ENCODE data around the gene OS9.

Gene OS9

DNA sequence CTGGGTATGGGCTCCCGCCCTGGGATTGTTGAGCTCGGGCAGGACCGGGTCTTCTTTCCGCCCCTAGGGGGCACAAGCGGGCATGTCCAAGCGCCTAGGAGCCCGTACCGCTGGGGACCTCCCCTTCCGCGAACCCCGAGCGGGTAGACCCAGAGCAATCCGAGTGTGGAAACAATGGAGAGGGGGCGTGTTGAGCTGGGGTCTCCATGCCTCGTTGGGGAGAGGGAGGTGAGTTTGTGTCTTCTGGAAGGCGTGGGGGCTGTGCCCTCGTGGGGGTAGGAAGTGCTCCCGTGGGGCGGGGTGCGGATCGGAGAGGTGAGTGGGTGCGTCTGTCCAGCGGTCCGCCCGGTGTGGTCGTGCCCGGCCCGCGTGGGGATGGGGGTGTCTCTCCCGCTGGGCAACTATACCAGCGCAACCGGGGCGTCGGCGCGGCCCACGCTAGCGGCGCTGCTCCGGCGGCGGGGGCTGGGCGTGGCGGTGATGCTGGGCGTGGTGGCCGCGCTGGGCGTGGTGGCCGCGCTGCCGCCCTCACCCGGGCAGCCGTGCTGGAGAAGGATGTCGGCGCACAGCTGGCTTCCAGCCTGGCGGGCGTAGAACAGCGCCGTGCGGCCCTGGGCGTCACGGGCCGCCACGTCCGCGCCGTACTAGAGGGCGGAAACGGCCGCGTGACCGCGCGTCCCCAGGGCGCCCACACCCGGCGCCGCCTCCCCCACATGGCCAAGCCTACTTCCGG, 32.4 kb downstream of the OS9 start (continued):
- TF ChIP-seq ZNF776 (tag by site-specific recombination; IDR thresholded peaks at IDR 0.05; ENCODE audit: borderline replicate concordance), result no peak
- TF ChIP-seq TRIM28 (IDR thresholded peaks at IDR 0.05; ENCODE audit: borderline replicate concordance, low read length), result no peak
- TF ChIP-seq, protein P1, sequence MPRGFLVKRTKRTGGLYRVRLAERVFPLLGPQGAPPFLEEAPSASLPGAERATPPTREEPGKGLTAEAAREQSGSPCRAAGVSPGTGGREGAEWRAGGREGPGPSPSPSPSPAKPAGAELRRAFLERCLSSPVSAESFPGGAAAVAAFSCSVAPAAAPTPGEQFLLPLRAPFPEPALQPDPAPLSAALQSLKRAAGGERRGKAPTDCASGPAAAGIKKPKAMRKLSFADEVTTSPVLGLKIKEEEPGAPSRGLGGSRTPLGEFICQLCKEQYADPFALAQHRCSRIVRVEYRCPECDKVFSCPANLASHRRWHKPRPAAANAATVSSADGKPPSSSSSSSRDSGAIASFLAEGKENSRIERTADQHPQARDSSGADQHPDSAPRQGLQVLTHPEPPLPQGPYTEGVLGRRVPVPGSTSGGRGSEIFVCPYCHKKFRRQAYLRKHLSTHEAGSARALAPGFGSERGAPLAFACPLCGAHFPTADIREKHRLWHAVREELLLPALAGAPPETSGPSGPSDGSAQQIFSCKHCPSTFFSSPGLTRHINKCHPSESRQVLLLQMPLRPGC (tag by site-specific recombination; IDR thresholded peaks at IDR 0.05), result 0 out of 2 replicates have a peak, but pooled peaks have one; percentile 61
- no peak for TF ChIP-seq PRDM1 (tag by site-specific recombination; IDR thresholded peaks at IDR 0.05)
- TF ChIP-seq, protein P2, sequence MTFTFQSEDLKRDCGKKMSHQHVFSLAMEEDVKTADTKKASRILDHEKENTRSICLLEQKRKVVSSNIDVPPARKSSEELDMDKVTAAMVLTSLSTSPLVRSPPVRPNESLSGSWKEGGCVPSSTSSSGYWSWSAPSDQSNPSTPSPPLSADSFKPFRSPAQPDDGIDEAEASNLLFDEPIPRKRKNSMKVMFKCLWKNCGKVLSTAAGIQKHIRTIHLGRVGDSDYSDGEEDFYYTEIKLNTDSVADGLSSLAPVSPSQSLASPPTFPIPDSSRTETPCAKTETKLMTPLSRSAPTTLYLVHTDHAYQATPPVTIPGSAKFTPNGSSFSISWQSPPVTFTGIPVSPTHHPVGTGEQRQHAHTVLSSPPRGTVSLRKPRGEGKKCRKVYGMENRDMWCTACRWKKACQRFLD (tag by site-specific recombination; IDR thresholded peaks at IDR 0.05), result no peak
- TF ChIP-seq ZNF654 (tag by site-specific recombination; IDR thresholded peaks at IDR 0.05; ENCODE audit: low read depth), result peak; percentile 38
- TF ChIP-seq ZNF391 (tag by site-specific recombination; IDR thresholded peaks at IDR 0.05; ENCODE audit: borderline replicate concordance, low read depth), result peak; percentile 82; the same call in 1 of the 2 replicates
- TF ChIP-seq MEIS1 (CRISPR knock-in tag; IDR thresholded peaks at IDR 0.05; ENCODE audit: borderline replicate concordance), result no peak
- no peak for TF ChIP-seq ZFP41 (tag by site-specific recombination; IDR thresholded peaks at IDR 0.05; ENCODE audit: borderline replicate concordance)
- TF ChIP-seq ZSCAN30 (tag by site-specific recombination; IDR thresholded peaks at IDR 0.05), result peak; percentile 52; the same call in 1 of the 2 replicates
- no peak for TF ChIP-seq ZNF16 (tag by site-specific recombination; IDR thresholded peaks at IDR 0.05; ENCODE audit: low read depth)
- TF ChIP-seq ZNF37A (tag by site-specific recombination; IDR thresholded peaks at IDR 0.05), result no peak
- TF ChIP-seq ZNF211 (tag by site-specific recombination; IDR thresholded peaks at IDR 0.05; ENCODE audit: low read depth), result no peak
- no peak for TF ChIP-seq ZFP3 (tag by site-specific recombination; IDR thresholded peaks at IDR 0.05; ENCODE audit: low read depth)
- no peak for TF ChIP-seq ZNF214 (tag by site-specific recombination; IDR thresholded peaks at IDR 0.05; ENCODE audit: borderline replicate concordance)
- TF ChIP-seq ZNF426 (tag by site-specific recombination; IDR thresholded peaks at IDR 0.05), result no peak
- TF ChIP-seq KLF1 (tag by site-specific recombination; IDR thresholded peaks at IDR 0.05), result peak; percentile 95
- no peak for TF ChIP-seq ZNF830 (tag by site-specific recombination; IDR thresholded peaks at IDR 0.05; ENCODE audit: low read depth)
- peak; percentile 94 for TF ChIP-seq ZNF2 (tag by site-specific recombination; IDR thresholded peaks at IDR 0.05)
- TF ChIP-seq SP7 (tag by site-specific recombination; IDR thresholded peaks at IDR 0.05), result peak; percentile 88
- TF ChIP-seq, protein P3, sequence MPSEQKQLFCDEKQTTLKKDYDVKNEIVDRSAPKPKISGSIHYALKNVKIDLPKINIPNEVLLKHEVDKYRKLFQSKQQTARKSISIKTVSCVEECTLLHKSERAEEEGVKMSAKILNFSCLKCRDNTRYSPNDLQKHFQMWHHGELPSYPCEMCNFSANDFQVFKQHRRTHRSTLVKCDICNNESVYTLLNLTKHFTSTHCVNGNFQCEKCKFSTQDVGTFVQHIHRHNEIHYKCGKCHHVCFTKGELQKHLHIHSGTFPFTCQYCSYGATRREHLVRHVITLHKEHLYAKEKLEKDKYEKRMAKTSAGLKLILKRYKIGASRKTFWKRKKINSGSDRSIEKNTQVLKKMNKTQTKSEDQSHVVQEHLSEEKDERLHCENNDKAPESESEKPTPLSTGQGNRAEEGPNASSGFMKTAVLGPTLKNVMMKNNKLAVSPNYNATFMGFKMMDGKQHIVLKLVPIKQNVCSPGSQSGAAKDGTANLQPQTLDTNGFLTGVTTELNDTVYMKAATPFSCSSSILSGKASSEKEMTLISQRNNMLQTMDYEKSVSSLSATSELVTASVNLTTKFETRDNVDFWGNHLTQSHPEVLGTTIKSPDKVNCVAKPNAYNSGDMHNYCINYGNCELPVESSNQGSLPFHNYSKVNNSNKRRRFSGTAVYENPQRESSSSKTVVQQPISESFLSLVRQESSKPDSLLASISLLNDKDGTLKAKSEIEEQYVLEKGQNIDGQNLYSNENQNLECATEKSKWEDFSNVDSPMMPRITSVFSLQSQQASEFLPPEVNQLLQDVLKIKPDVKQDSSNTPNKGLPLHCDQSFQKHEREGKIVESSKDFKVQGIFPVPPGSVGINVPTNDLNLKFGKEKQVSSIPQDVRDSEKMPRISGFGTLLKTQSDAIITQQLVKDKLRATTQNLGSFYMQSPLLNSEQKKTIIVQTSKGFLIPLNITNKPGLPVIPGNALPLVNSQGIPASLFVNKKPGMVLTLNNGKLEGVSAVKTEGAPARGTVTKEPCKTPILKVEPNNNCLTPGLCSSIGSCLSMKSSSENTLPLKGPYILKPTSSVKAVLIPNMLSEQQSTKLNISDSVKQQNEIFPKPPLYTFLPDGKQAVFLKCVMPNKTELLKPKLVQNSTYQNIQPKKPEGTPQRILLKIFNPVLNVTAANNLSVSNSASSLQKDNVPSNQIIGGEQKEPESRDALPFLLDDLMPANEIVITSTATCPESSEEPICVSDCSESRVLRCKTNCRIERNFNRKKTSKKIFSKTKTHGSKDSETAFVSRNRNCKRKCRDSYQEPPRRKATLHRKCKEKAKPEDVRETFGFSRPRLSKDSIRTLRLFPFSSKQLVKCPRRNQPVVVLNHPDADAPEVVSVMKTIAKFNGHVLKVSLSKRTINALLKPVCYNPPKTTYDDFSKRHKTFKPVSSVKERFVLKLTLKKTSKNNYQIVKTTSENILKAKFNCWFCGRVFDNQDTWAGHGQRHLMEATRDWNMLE (tag by site-specific recombination; conservative IDR thresholded peaks at IDR 0.05; ENCODE audit: low read depth), result no peak
- TF ChIP-seq, protein P4, sequence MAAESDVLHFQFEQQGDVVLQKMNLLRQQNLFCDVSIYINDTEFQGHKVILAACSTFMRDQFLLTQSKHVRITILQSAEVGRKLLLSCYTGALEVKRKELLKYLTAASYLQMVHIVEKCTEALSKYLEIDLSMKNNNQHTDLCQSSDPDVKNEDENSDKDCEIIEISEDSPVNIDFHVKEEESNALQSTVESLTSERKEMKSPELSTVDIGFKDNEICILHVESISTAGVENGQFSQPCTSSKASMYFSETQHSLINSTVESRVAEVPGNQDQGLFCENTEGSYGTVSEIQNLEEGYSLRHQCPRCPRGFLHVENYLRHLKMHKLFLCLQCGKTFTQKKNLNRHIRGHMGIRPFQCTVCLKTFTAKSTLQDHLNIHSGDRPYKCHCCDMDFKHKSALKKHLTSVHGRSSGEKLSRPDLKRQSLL (tag by site-specific recombination; IDR thresholded peaks at IDR 0.05), result peak; percentile 72
- TF ChIP-seq ZNF10 (tag by site-specific recombination; IDR thresholded peaks at IDR 0.05), result no peak
- TF ChIP-seq HOXD13 (CRISPR knock-in tag; IDR thresholded peaks at IDR 0.05; ENCODE audit: borderline replicate concordance), result peak; percentile 26; the same call in 1 of the 2 replicates
- no peak for TF ChIP-seq ZNF311 (tag by site-specific recombination; IDR thresholded peaks at IDR 0.05; ENCODE audit: borderline replicate concordance)
- peak; percentile 98 for TF ChIP-seq KLF9 (tag by site-specific recombination; IDR thresholded peaks at IDR 0.05; ENCODE audit: low read depth)
- no peak for TF ChIP-seq ZSCAN23 (tag by site-specific recombination; IDR thresholded peaks at IDR 0.05)
- 0 out of 2 replicates have a peak, but pooled peaks have one; percentile 30 for TF ChIP-seq HOXC10 (CRISPR knock-in tag; IDR thresholded peaks at IDR 0.05)
- no peak; the same call in 1 of the 2 replicates for TF ChIP-seq ZNF558 (tag by site-specific recombination; IDR thresholded peaks at IDR 0.05)
- TF ChIP-seq, protein P5, sequence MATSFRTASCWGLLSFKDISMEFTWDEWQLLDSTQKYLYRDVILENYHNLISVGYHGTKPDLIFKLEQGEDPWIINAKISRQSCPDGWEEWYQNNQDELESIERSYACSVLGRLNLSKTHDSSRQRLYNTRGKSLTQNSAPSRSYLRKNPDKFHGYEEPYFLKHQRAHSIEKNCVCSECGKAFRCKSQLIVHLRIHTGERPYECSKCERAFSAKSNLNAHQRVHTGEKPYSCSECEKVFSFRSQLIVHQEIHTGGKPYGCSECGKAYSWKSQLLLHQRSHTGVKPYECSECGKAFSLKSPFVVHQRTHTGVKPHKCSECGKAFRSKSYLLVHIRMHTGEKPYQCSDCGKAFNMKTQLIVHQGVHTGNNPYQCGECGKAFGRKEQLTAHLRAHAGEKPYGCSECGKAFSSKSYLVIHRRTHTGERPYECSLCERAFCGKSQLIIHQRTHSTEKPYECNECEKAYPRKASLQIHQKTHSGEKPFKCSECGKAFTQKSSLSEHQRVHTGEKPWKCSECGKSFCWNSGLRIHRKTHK (tag by site-specific recombination; IDR thresholded peaks at IDR 0.05), result no peak

All from HEK293 (cell line).